Body of pancreas (tissue), 4 donors: Measurements from ENCODE around the gene CBL.

Experiments used
- POLR2A ChIP-seq, 3 donors: fragments of 450-650 bp; IDR thresholded peaks; one replicate each; pipeline ENCODE4 v1.6.1; 2016; ENCODE audit warnings: antibody characterized with exemption in 3 of 3, mild to moderate bottlenecking in 2 of 3
- TF ChIP-seq, protein P1 (sequence below), 7 experiments: fragments of 450-650 bp in 4 of 7; fragments of 200-600 bp in 3 of 7; sonication (generic) in 3 of 7; IDR thresholded peaks; one replicate each; pipeline ENCODE4 v1.5.1; 2016 to 2019; ENCODE audit warnings: antibody characterized with exemption in 7 of 7

DNA sequence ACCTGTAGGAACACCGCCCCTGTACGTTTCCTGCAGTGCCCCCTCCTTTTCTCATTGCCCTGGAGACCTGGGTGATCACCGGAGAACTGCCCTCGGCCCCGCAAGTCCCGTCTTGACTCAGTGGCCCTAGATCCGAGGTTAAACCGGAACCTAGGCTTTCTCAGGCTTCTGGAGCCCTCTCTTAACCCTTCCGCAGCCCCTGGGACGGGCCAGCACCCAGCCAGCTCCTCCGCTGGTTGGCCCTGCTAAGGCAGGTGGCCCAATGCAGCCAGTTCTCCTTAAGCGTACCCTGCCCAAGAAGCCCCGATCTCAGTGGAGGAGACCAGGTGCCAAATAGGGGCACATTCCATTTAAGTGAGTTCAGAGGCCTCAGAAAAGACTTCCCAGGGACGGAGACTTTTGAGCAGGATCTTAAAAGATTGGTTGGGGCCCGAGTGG is 36.8 kb upstream of the CBL start:
- TF ChIP-seq POLR2A (IDR thresholded peaks at IDR 0.05) = peak in 1 of 3 donors; percentile 33
- TF ChIP-seq, protein P1, sequence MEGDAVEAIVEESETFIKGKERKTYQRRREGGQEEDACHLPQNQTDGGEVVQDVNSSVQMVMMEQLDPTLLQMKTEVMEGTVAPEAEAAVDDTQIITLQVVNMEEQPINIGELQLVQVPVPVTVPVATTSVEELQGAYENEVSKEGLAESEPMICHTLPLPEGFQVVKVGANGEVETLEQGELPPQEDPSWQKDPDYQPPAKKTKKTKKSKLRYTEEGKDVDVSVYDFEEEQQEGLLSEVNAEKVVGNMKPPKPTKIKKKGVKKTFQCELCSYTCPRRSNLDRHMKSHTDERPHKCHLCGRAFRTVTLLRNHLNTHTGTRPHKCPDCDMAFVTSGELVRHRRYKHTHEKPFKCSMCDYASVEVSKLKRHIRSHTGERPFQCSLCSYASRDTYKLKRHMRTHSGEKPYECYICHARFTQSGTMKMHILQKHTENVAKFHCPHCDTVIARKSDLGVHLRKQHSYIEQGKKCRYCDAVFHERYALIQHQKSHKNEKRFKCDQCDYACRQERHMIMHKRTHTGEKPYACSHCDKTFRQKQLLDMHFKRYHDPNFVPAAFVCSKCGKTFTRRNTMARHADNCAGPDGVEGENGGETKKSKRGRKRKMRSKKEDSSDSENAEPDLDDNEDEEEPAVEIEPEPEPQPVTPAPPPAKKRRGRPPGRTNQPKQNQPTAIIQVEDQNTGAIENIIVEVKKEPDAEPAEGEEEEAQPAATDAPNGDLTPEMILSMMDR (IDR thresholded peaks at IDR 0.05) = no peak
